Ovary (tissue), 3 donors: ENCODE data around the gene TBCK.

Experiments used
- POLR2A ChIP-seq: fragments of 450-650 bp; IDR thresholded peaks from one replicate; pipeline ENCODE4 v1.6.1; 2017; ENCODE audit warnings: antibody characterized with exemption, mild to moderate bottlenecking, moderate library complexity
- TF ChIP-seq, protein P1 (sequence below), 3 donors: fragments of 450-650 bp in 2 of 3; fragments of 200-600 bp in 1 of 3; IDR thresholded peaks; one replicate each; pipeline versions ENCODE4 v1.5.1 to v1.8.0; 2016 to 2022; ENCODE audit warnings: antibody characterized with exemption in 3 of 3, mild to moderate bottlenecking in 1 of 3
- donor health status: DM: no; HTN: no; CAD: no.

- TF ChIP-seq, protein P1, sequence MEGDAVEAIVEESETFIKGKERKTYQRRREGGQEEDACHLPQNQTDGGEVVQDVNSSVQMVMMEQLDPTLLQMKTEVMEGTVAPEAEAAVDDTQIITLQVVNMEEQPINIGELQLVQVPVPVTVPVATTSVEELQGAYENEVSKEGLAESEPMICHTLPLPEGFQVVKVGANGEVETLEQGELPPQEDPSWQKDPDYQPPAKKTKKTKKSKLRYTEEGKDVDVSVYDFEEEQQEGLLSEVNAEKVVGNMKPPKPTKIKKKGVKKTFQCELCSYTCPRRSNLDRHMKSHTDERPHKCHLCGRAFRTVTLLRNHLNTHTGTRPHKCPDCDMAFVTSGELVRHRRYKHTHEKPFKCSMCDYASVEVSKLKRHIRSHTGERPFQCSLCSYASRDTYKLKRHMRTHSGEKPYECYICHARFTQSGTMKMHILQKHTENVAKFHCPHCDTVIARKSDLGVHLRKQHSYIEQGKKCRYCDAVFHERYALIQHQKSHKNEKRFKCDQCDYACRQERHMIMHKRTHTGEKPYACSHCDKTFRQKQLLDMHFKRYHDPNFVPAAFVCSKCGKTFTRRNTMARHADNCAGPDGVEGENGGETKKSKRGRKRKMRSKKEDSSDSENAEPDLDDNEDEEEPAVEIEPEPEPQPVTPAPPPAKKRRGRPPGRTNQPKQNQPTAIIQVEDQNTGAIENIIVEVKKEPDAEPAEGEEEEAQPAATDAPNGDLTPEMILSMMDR (IDR thresholded peaks at IDR 0.05) = no peak
- TF ChIP-seq POLR2A = no peak
Observed at GRCh38 chr4:106312377-106312776, 3.6 kb downstream of the TBCK start.
